ENCODE results near the gene HNRNPUL2.

GRCh38 chr11:62757846-62758788 is 30.9 kb upstream of the HNRNPUL2 start:
- TF ChIP-seq CTCF (conservative IDR thresholded peaks at IDR 0.05) = no peak
- no peak for TF ChIP-seq ZFX (IDR thresholded peaks at IDR 0.05)
